Smooth muscle cell (in vitro differentiated cells): ENCODE measurements around the gene KRTAP10-12. TPM values are rescaled to one million over a fixed set of nuclear protein-coding genes. Genes with fewer than 3 reads are reported as not detected.

ENCODE experiments used
- DNase-seq: peaks from one replicate; lab custom pipeline; 2025; ENCODE audit not compliant: unreplicated experiment; lab: John Stamatoyannopoulos, UW
- H2AFZ ChIP-seq: fragments of 200-600 bp; sonication (generic); 2 replicates; pipeline ENCODE4 v1.6.0; 2016; ENCODE audit warnings: antibody characterized with exemption, low read depth, mild to moderate bottlenecking
- H3F3A ChIP-seq: fragments of 200-600 bp; sonication (generic); 2 replicates; pipeline ENCODE4 v1.6.0; 2017; ENCODE audit warnings: antibody characterized with exemption, low read depth
- H3K27ac ChIP-seq: fragments of 200-600 bp; sonication (generic); 2 replicates; pipeline ENCODE4 v1.5.1; 2016; ENCODE audit warnings: low read depth, mild to moderate bottlenecking
- H3K27me3 ChIP-seq: fragments of 200-600 bp; sonication (generic); 2 replicates; pipeline ENCODE4 v1.6.1; 2016; ENCODE audit warnings: low read depth, mild to moderate bottlenecking
- H3K36me3 ChIP-seq: fragments of 200-600 bp; sonication (generic); 2 replicates; pipeline ENCODE4 v1.5.1; 2016; ENCODE audit warnings: low read depth
- H3K4me1 ChIP-seq: fragments of 200-600 bp; sonication (generic); 2 replicates; pipeline ENCODE4 v1.5.1; 2016; ENCODE audit warnings: low read depth
- H3K4me2 ChIP-seq: fragments of 200-600 bp; sonication (generic); 2 replicates; pipeline ENCODE4 v1.6.0; 2016; ENCODE audit warnings: mild to moderate bottlenecking
- H3K4me3 ChIP-seq: fragments of 200-600 bp; sonication (generic); 2 replicates; pipeline ENCODE4 v1.5.1; 2016; ENCODE audit warnings: mild to moderate bottlenecking
- H3K79me2 ChIP-seq: fragments of 200-600 bp; sonication (generic); 2 replicates; pipeline ENCODE4 v1.6.0; 2016; ENCODE audit warnings: low read depth, mild to moderate bottlenecking
- H3K9ac ChIP-seq: fragments of 200-600 bp; sonication (generic); 2 replicates; pipeline ENCODE4 v1.6.0; 2016; ENCODE audit warnings: low read depth
- H3K9me3 ChIP-seq: fragments of 200-600 bp; sonication (generic); replicated peaks from 2 replicates; pipeline ENCODE4 v1.5.1; 2016; ENCODE audit warnings: low read depth
- H4K20me1 ChIP-seq: fragments of 200-600 bp; sonication (generic); 2 replicates; pipeline ENCODE4 v1.6.0; 2016; ENCODE audit warnings: low read depth
- WGBS: methylation state at CpG from one replicate; pipeline ENCODE4 v1.1.7; 2016; ENCODE audit warnings: low lambda C conversion rate; 5-methylcytosine and 5-hydroxymethylcytosine counted together
- polyA plus RNA-seq: library from polyadenylated mRNA; unstranded; fragments of >200 nt; fragmentation: Nextera tagmentation; extraction: Ambion mirVana; gene quantifications from 2 replicates; pipeline ENCODE4 v1.2.1, GENCODE V29; 2016
- total RNA-seq: library from RNA; depleted of rRNA; stranded (reverse); fragments of >200 nt; gene quantifications from 2 replicates; pipeline ENCODE4 v1.2.3, GENCODE V29; 2014
- TF ChIP-seq, protein P1 (sequence below): fragments of 200-600 bp; sonication (generic); IDR thresholded peaks from 2 replicates; pipeline ENCODE4 v1.5.1; 2017; ENCODE audit warnings: borderline replicate concordance, mild to moderate bottlenecking, antibody characterized with exemption; ENCODE audit not compliant: insufficient read depth, poor library complexity, severe bottlenecking

KRTAP10-12 gene
- total and polyA plus RNA-seq, 2 experiments from 2014 or later, result not detected

- H3K36me3 ChIP-seq, result no peaks in the 10 kb centered on the region
- H3F3A ChIP-seq, result no peaks in the 10 kb centered on the region
- no peaks in the 10 kb centered on the region for H4K20me1 ChIP-seq
- H3K4me3 ChIP-seq, result no peak overlapping the region
- H3K79me2 ChIP-seq, result no peaks in the 10 kb centered on the region
- TF ChIP-seq, protein P1, sequence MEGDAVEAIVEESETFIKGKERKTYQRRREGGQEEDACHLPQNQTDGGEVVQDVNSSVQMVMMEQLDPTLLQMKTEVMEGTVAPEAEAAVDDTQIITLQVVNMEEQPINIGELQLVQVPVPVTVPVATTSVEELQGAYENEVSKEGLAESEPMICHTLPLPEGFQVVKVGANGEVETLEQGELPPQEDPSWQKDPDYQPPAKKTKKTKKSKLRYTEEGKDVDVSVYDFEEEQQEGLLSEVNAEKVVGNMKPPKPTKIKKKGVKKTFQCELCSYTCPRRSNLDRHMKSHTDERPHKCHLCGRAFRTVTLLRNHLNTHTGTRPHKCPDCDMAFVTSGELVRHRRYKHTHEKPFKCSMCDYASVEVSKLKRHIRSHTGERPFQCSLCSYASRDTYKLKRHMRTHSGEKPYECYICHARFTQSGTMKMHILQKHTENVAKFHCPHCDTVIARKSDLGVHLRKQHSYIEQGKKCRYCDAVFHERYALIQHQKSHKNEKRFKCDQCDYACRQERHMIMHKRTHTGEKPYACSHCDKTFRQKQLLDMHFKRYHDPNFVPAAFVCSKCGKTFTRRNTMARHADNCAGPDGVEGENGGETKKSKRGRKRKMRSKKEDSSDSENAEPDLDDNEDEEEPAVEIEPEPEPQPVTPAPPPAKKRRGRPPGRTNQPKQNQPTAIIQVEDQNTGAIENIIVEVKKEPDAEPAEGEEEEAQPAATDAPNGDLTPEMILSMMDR, result no peak
- no peak overlapping the region for H2AFZ ChIP-seq
- H3K9me3 ChIP-seq, result no peaks in the 10 kb centered on the region
- no peak overlapping the region for H3K4me2 ChIP-seq
- peaks cover 63% of the 10 kb centered on the region for H3K27me3 ChIP-seq
- H3K4me1 ChIP-seq, result no peaks in the 10 kb centered on the region
- H3K9ac ChIP-seq, result no peak overlapping the region
- no peak overlapping the region for H3K27ac ChIP-seq
- DNase-seq, result no peak
Measured at GRCh38 chr21:44716984-44717383, 20.0 kb downstream of the KRTAP10-12 start.

DNA sequence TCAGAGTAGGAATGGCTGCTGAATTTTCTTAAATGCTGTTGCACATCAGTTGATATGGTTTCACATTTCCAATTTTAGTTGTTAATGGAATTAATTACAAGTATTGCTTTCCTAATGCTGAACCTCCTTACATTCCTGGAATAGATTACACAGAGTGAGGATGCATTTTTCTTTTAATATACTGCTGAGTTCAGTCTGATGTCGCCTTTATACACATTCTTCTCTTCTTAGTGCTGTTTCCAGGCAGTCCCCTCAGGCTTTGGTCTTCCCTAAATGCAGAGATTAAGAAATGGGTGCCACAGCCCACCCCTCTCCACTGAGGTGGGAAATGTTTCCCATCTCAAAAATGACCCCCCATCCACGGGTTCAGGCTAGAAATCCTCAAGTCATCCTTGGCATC lies 21.1 kb downstream of the KRTAP10-12 start:
- H3K79me2 ChIP-seq, result no peaks in the 10 kb centered on the region
- H3K36me3 ChIP-seq, result no peaks in the 10 kb centered on the region
- no peaks in the 10 kb centered on the region for H3F3A ChIP-seq
- no peak overlapping the region for H3K4me2 ChIP-seq
- peaks cover 58% of the 10 kb centered on the region for H3K27me3 ChIP-seq
- DNase-seq, result no peak
- H3K4me3 ChIP-seq, result no peak overlapping the region
- WGBS, result 78% methylated on average over 2 of the region's 2 CpGs
- no peak overlapping the region for H2AFZ ChIP-seq
- H3K27ac ChIP-seq, result no peak overlapping the region
- TF ChIP-seq, protein P1, result no peak
- no peaks in the 10 kb centered on the region for H3K4me1 ChIP-seq
- no peaks in the 10 kb centered on the region for H4K20me1 ChIP-seq
- no peak overlapping the region for H3K9ac ChIP-seq
- H3K9me3 ChIP-seq, result no peaks in the 10 kb centered on the region

DNA sequence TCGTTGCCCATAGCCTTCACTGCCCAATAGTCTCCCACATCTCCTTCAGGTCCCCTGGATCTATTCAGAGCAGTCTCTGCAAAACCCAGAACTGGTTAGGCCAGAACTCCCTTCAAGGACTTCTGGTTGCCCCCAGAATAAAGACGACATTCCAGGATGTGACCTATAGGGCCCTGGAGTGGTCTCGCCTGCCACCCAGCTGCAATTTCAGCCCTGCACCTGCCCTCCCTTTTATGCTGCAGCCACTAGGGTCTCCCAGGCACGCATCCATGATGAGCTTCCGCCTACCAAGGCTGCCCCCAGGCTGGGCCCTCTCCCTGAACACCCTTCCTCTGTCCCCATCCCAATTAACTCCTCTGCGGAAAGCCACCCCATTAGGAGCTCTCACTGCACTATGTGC lies 21.6 kb downstream of the KRTAP10-12 start:
- TF ChIP-seq, protein P1, result no peak
- Histone ChIP-seq H3K27ac (no peak overlapping the region), H3F3A (no peaks in the 10 kb centered on the region), H3K27me3 (peaks cover 53% of the 10 kb centered on the region), H3K4me1 (no peaks in the 10 kb centered on the region), H4K20me1 (no peaks in the 10 kb centered on the region), H2AFZ (no peak overlapping the region), H3K36me3 (no peaks in the 10 kb centered on the region), H3K4me3 (no peak overlapping the region), H3K9ac (no peak overlapping the region), H3K4me2 (no peak overlapping the region), H3K9me3 (no peaks in the 10 kb centered on the region), H3K79me2 (no peaks in the 10 kb centered on the region)
- 56% methylated on average over 6 of the region's 6 CpGs for WGBS
- no peak for DNase-seq

GRCh38 chr21:44720170-44720569 lies 23.2 kb downstream of the KRTAP10-12 start:
- 75% methylated on average over 2 of the region's 2 CpGs for WGBS
- no peaks in the 10 kb centered on the region for H3K4me1 ChIP-seq
- peaks cover 51% of the 10 kb centered on the region for H3K27me3 ChIP-seq
- no peak overlapping the region for H3K27ac ChIP-seq
- no peaks in the 10 kb centered on the region for H3K36me3 ChIP-seq
- H3F3A ChIP-seq, result no peaks in the 10 kb centered on the region
- no peaks in the 10 kb centered on the region for H3K9me3 ChIP-seq
- H2AFZ ChIP-seq, result no peak overlapping the region
- TF ChIP-seq, protein P1, result no peak
- H3K9ac ChIP-seq, result no peak overlapping the region
- H3K79me2 ChIP-seq, result no peaks in the 10 kb centered on the region
- H4K20me1 ChIP-seq, result no peaks in the 10 kb centered on the region
- DNase-seq, result no peak
- no peak overlapping the region for H3K4me3 ChIP-seq
- no peak overlapping the region for H3K4me2 ChIP-seq
